Sigmoid colon (tissue), 4 donors: ENCODE measurements around the gene LRRC2.

Experiments
- CTCF ChIP-seq, 4 experiments: fragments of 450-650 bp in 3 of 4; fragments of 200-600 bp in 1 of 4; IDR thresholded peaks; one replicate each; pipeline ENCODE4 v1.5.1; 2016 to 2019; ENCODE audit warnings: antibody characterized with exemption in 4 of 4, mild to moderate bottlenecking in 3 of 4, moderate library complexity in 2 of 4
- POLR2A ChIP-seq, 2 donors: fragments of 450-650 bp; IDR thresholded peaks; one replicate each; pipeline ENCODE4 v1.6.1; 2016; ENCODE audit warnings: antibody characterized with exemption in 2 of 2, mild to moderate bottlenecking in 2 of 2, moderate library complexity in 2 of 2
- POLR2AphosphoS5 ChIP-seq, 4 donors: sonication (generic); formaldehyde crosslinking; IDR thresholded peaks; one replicate each; pipeline ENCODE4 v1.6.1; 2017; ENCODE audit warnings: antibody characterized with exemption in 4 of 4

- no peak for TF ChIP-seq POLR2A (IDR thresholded peaks at IDR 0.05)
- TF ChIP-seq CTCF (IDR thresholded peaks at IDR 0.05): no peak
- no peak for TF ChIP-seq POLR2AphosphoS5 (IDR thresholded peaks at IDR 0.05)
Observed at GRCh38 chr3:46489875-46490274, 76.2 kb downstream of the LRRC2 start.
